Posterior vena cava (tissue), 2 donors: ENCODE measurements around the gene NACC1. TPM values are rescaled to one million over a fixed set of nuclear protein-coding genes. Genes with fewer than 3 reads are reported as not detected.
A peak's percentile ranks its signal among the peaks of the same experiment; 100 is the strongest.
"Not testable (repeated sequence)": the region's sequence is repeated elsewhere in the genome, so short reads cannot be mapped to it uniquely, and the experiment has no call there.

Source experiments
- DNase-seq: peaks from one replicate; pipeline ENCODE4 v3.0.0-alpha.2; 2020; ENCODE audit warnings: low spot score
- intact Hi-C, 2 donors: fragments of 100-400 bp; cut with DNase I; formaldehyde crosslinking; loops; one replicate each; pipeline versions ENCODE4 v1.14.1 to v1.14.2; 2022 to 2023
- total RNA-seq, 2 donors: library from RNA; stranded (reverse); fragmentation: NEBNext Ultra II Directional; extraction: Animal tissue kit (Norgen Biotek cat#: 25700); gene quantifications; one replicate each; pipeline ENCODE4 v1.2.1, GENCODE V29; 2021
- donor health status: DM: yes; HTN: yes; CAD: no.
- donor health status: DM: yes; HTN: yes; CAD: no.

NACC1 gene
- total RNA-seq, 2 donors from 2014 or later, result 37.6 to 39.7 TPM

GRCh38 chr19:13153569-13154240, 35.6 kb downstream of the NACC1 start:
- intact Hi-C loops, result loop anchor here in 1 of 2 donors (10.0 kb wide), 1 partner anchor 691 kb away; no protein-coding TSS in a partner anchor
- DNase-seq, result peak; percentile 87

GRCh38 chr19:13154241-13154778, 36.2 kb downstream of the NACC1 start:
- peak; percentile 99 for DNase-seq
- intact Hi-C loops, result loop anchor here in 1 of 2 donors (10.0 kb wide), 1 partner anchor 690 kb away; no protein-coding TSS in a partner anchor

GRCh38 chr19:13154911-13155471, 36.9 kb downstream of the NACC1 start:
- peak; percentile 91 for DNase-seq
- intact Hi-C loops, result loop anchor here in 1 of 2 donors (10.0 kb wide), 1 partner anchor 690 kb away; no protein-coding TSS in a partner anchor

GRCh38 chr19:13155472-13156359, 37.7 kb downstream of the NACC1 start:
- intact Hi-C loops, result loop anchor here in 1 of 2 donors (10.0 kb wide), 1 partner anchor 689 kb away; no protein-coding TSS in a partner anchor
- peak; percentile 95 for DNase-seq

- intact Hi-C loops, result loop anchor here in 1 of 2 donors (10.0 kb wide), 1 partner anchor 685 kb away; no protein-coding TSS in a partner anchor
- DNase-seq, result no peak
Measured at GRCh38 chr19:13159713-13160112, 41.6 kb downstream of the NACC1 start.

GRCh38 chr19:13160557-13160956, 42.5 kb downstream of the NACC1 start:
- no peak for DNase-seq
- intact Hi-C loops, result no loop called here

- intact Hi-C loops, result no loop called here
- peak; percentile 99 for DNase-seq
Measured at GRCh38 chr19:13162724-13163608, 44.9 kb downstream of the NACC1 start.

- intact Hi-C loops, result no loop called here
- DNase-seq, result peak; percentile 89
Measured at GRCh38 chr19:13163609-13164342, 45.7 kb downstream of the NACC1 start.

- DNase-seq, result no peak
- intact Hi-C loops, result no loop called here
Measured at GRCh38 chr19:13164343-13165161, 46.5 kb downstream of the NACC1 start.

- intact Hi-C loops, result no loop called here
- no peak for DNase-seq
Measured at GRCh38 chr19:13165162-13165997, 47.3 kb downstream of the NACC1 start.

- DNase-seq, intact Hi-C loops: not testable (repeated sequence)
Measured at GRCh38 chr19:13166151-13166550, 48.1 kb downstream of the NACC1 start.

GRCh38 chr19:13169769-13170168, 51.7 kb downstream of the NACC1 start:
- intact Hi-C loops, result no loop called here
- DNase-seq, result no peak

GRCh38 chr19:13171146-13171545, 53.1 kb downstream of the NACC1 start:
- DNase-seq, result no peak
- intact Hi-C loops, result no loop called here

GRCh38 chr19:13172346-13173138, 54.5 kb downstream of the NACC1 start:
- intact Hi-C loops, result no loop called here
- DNase-seq, result peak; percentile 95

- intact Hi-C loops, result no loop called here
- no peak for DNase-seq
Measured at GRCh38 chr19:13173139-13173737, 55.2 kb downstream of the NACC1 start.
